ENCODE data around the gene EPHB1.
"Not testable (repeated sequence)": the region's sequence is repeated elsewhere in the genome, so short reads cannot be mapped to it uniquely, and the experiment has no call there.

EPHB1 gene

GRCh38 chr3:135012101-135012500 lies 217.0 kb downstream of the EPHB1 start:
- DNase-seq = no peak

- no peak for DNase-seq
Observed at GRCh38 chr3:135013206-135013605, 218.1 kb downstream of the EPHB1 start.

- no peak for DNase-seq
Observed at GRCh38 chr3:135014566-135014965, 219.5 kb downstream of the EPHB1 start.

- DNase-seq = no peak
Observed at GRCh38 chr3:135017003-135017893, 222.2 kb downstream of the EPHB1 start.

GRCh38 chr3:135018149-135018923 lies 223.3 kb downstream of the EPHB1 start:
- DNase-seq = no peak

- DNase-seq = no peak
Observed at GRCh38 chr3:135020181-135020580, 225.1 kb downstream of the EPHB1 start.

GRCh38 chr3:135023996-135024658 lies 229.1 kb downstream of the EPHB1 start:
- no peak for DNase-seq

- DNase-seq = not testable (repeated sequence)
Observed at GRCh38 chr3:135030768-135031615, 235.9 kb downstream of the EPHB1 start.

- DNase-seq = no peak
Observed at GRCh38 chr3:135033737-135034136, 238.7 kb downstream of the EPHB1 start.

GRCh38 chr3:135034291-135034768 lies 239.3 kb downstream of the EPHB1 start:
- no peak for DNase-seq

GRCh38 chr3:135034891-135035440 lies 239.9 kb downstream of the EPHB1 start:
- DNase-seq = peak; percentile 23

- no peak for DNase-seq
Observed at GRCh38 chr3:135038186-135038585, 243.1 kb downstream of the EPHB1 start.

- not testable (repeated sequence) for DNase-seq
Observed at GRCh38 chr3:135039536-135039935, 244.5 kb downstream of the EPHB1 start.

- no peak for DNase-seq
Observed at GRCh38 chr3:135040321-135041240, 245.5 kb downstream of the EPHB1 start.

- no peak for DNase-seq
Observed at GRCh38 chr3:135041601-135042000, 246.5 kb downstream of the EPHB1 start.

- DNase-seq = no peak
Observed at GRCh38 chr3:135047061-135047460, 252.0 kb downstream of the EPHB1 start.

- no peak for DNase-seq
Observed at GRCh38 chr3:135050536-135050935, 255.5 kb downstream of the EPHB1 start.

- DNase-seq = no peak
Observed at GRCh38 chr3:135051409-135051973, 256.4 kb downstream of the EPHB1 start.

GRCh38 chr3:135055449-135055848 lies 260.4 kb downstream of the EPHB1 start:
- DNase-seq = no peak

GRCh38 chr3:135056084-135056730 lies 261.1 kb downstream of the EPHB1 start:
- no peak for DNase-seq
